K562 (cell line): ENCODE measurements around the gene TADA1. TPM values are rescaled to one million over a fixed set of nuclear protein-coding genes. Genes with fewer than 3 reads are reported as not detected.

Source experiments
- ATAC-seq: fragments of 200-7000 bp; cut with Tn5 transposase; 3 replicates; pipeline ENCODE4 v1.9.1; 2020; ENCODE audit warnings: moderate library complexity
- BruUV-seq: library from RNA; stranded (reverse); fragments of 400-500 nt; replicated peaks from 2 replicates; lab custom pipeline; 2021; lab: Mats Ljungman, UMichigan
- CTCF ChIA-PET: fragments of 300-600 bp; formaldehyde crosslinking; extraction: SDS; loops from one replicate; lab custom pipeline; 2021; ENCODE audit warnings: low intra/inter-chr PET ratio; lab: Yijun Ruan, JAX
- POLR2A ChIA-PET: fragments of 300-600, 350-650 bp; sonication (Branson Sonifier 250); formaldehyde crosslinking; extraction: SDS; loops from one replicate; lab custom pipeline; 2021; ENCODE audit warnings: antibody characterized with exemption, inconsistent platforms; lab: Yijun Ruan, JAX
- DNase-seq, 4 experiments: peaks; one replicate each; pipeline versions ENCODE4 v3.0.0 to v3.0.0-alpha.2; 2011 to 2018; ENCODE audit warnings: low spot score in 3 of 4, mixed read lengths in 3 of 4; ENCODE audit errors: extremely low read depth in 1 of 4
- FAIRE-seq: peaks from 2 replicates; lab custom pipeline; 2011; peaks lifted over from hg19 to GRCh38; lab: Jason Lieb, UNC
- H2AFZ ChIP-seq: 2 replicates; pipeline ENCODE4 v1.6.0; 2011; ENCODE audit warnings: low read depth, low read length, control low read depth, inconsistent platforms
- H3K27ac ChIP-seq: fragments of 200-600 bp; 3 replicates; pipeline ENCODE4 v1.8.0; 2011; ENCODE audit warnings: low read depth, mild to moderate bottlenecking, control low read depth, inconsistent platforms, low read length, moderate library complexity, mixed read lengths; ENCODE audit errors: extremely low read depth
- H3K27me3 ChIP-seq, 2 experiments: fragments of 300-600 bp in 1 of 2; 2 replicates in 1 of 2; 3 replicates in 1 of 2; pipeline versions ENCODE4 v1.6.0 to v1.8.0; 2011; ENCODE audit warnings: inconsistent platforms in 2 of 2, low read length in 2 of 2, mild to moderate bottlenecking in 1 of 2, mixed read lengths in 1 of 2, moderate library complexity in 1 of 2; ENCODE audit not compliant: control insufficient read depth in 2 of 2, insufficient read depth in 2 of 2
- H3K36me3 ChIP-seq: fragments of 300-600 bp; 3 replicates; pipeline ENCODE4 v1.8.0; 2011; ENCODE audit warnings: mild to moderate bottlenecking, low read length, inconsistent platforms; ENCODE audit not compliant: control insufficient read depth, insufficient read depth
- H3K4me1 ChIP-seq, 2 experiments: fragments of 200-600 bp in 1 of 2; replicated peaks in 1 of 2; 2 replicates in 1 of 2; 3 replicates in 1 of 2; pipeline versions ENCODE4 v1.5.1 to v1.8.0; 2011; ENCODE audit warnings: inconsistent platforms in 2 of 2, low read length in 2 of 2, mild to moderate bottlenecking in 1 of 2, mixed read lengths in 1 of 2, moderate library complexity in 1 of 2; ENCODE audit not compliant: control insufficient read depth in 2 of 2, insufficient read depth in 2 of 2
- H3K4me2 ChIP-seq: 2 replicates; pipeline ENCODE4 v1.6.1; 2011; ENCODE audit warnings: low read length, control low read depth, inconsistent platforms, mixed read lengths; ENCODE audit not compliant: insufficient read depth
- H3K4me3 ChIP-seq: fragments of 200-600 bp; sonication (generic), shearing (Covaris generic); 2 replicates; pipeline ENCODE4 v1.5.1; 2016; ENCODE audit warnings: control low read depth, inconsistent platforms
- H3K79me2 ChIP-seq: fragments of 200-600 bp; 3 replicates; pipeline ENCODE4 v1.8.0; 2011; ENCODE audit warnings: low read length, inconsistent platforms; ENCODE audit not compliant: control insufficient read depth, insufficient read depth
- H3K9ac ChIP-seq, 2 experiments: 2 replicates each; pipeline versions ENCODE4 v1.6.0 to v1.6.1; 2011; ENCODE audit warnings: low read depth in 2 of 2, low read length in 2 of 2, control low read depth in 1 of 2, inconsistent platforms in 1 of 2, mild to moderate bottlenecking in 1 of 2, mixed read lengths in 1 of 2; ENCODE audit not compliant: insufficient read depth in 1 of 2
- H3K9me1 ChIP-seq: one replicate; pipeline ENCODE4 v1.6.0; 2011; ENCODE audit warnings: inconsistent platforms, mild to moderate bottlenecking, low read length, moderate library complexity; ENCODE audit not compliant: control insufficient read depth, insufficient read depth
- H3K9me3 ChIP-seq: replicated peaks from 2 replicates; pipeline ENCODE4 v1.5.1; 2011; ENCODE audit warnings: low read depth, low read length, inconsistent platforms; ENCODE audit not compliant: control insufficient read depth, insufficient read depth
- H4K20me1 ChIP-seq: replicated peaks from 2 replicates; pipeline ENCODE4 v1.6.1; 2011; ENCODE audit warnings: low read length, inconsistent platforms, mixed read lengths; ENCODE audit not compliant: control insufficient read depth, insufficient read depth
- DACH1 ChIP-seq: fragments of 450-650 bp; IDR thresholded peaks from 2 replicates; pipeline ENCODE4 v1.6.1; 2018; ENCODE audit not compliant: partially characterized antibody
- ETV5 ChIP-seq: sonication (generic); formaldehyde crosslinking; IDR thresholded peaks from 2 replicates; pipeline ENCODE4 v1.4.0; 2020; ENCODE audit warnings: low read depth, mild to moderate bottlenecking, missing genetic modification reagents
- GABPA ChIP-seq: fragments of 200-800 bp; sonication (Bioruptor generic); conservative IDR thresholded peaks from 2 replicates; pipeline ENCODE4 v1.6.1; 2016; ENCODE audit warnings: low read depth, missing genetic modification characterization, missing compliant biosample characterization
- HIVEP1 ChIP-seq: fragments of 250-450 bp; sonication (Bioruptor Pico); IDR thresholded peaks from 2 replicates; pipeline ENCODE4 v1.4.0; 2020; ENCODE audit warnings: mild to moderate bottlenecking
- HMGXB4 ChIP-seq: sonication (generic); formaldehyde crosslinking; IDR thresholded peaks from 2 replicates; pipeline ENCODE4 v1.8.1; 2023; ENCODE audit warnings: mild to moderate bottlenecking, missing genetic modification reagents
- IRF9 ChIP-seq: fragments of 450-650 bp; IDR thresholded peaks from 2 replicates; pipeline ENCODE4 v1.6.1; 2016; ENCODE audit warnings: missing biosample characterization, missing genetic modification characterization
- JUND ChIP-seq, 2 experiments: IDR thresholded peaks; 2 replicates in 1 of 2; 3 replicates in 1 of 2; pipeline ENCODE4 v1.6.1; 2011; ENCODE audit warnings: borderline replicate concordance in 2 of 2, low read depth in 2 of 2, low read length in 2 of 2, improper control_type of control experiment in 1 of 2, missing biosample characterization in 1 of 2, missing genetic modification characterization in 1 of 2, missing genetic modification reagents in 1 of 2
- KAT7 ChIP-seq: sonication (generic); formaldehyde crosslinking; IDR thresholded peaks from 2 replicates; pipeline ENCODE4 v1.8.0; 2022; ENCODE audit warnings: missing genetic modification reagents, mild to moderate bottlenecking, borderline replicate concordance
- MAFF ChIP-seq: IDR thresholded peaks from 2 replicates; pipeline ENCODE4 v1.6.1; 2012; ENCODE audit warnings: low read length, improper control_type of control experiment
- MAZ ChIP-seq, 2 experiments: fragments of 450-650 bp in 1 of 2; sonication (generic) in 1 of 2; formaldehyde crosslinking; IDR thresholded peaks in 1 of 2; conservative IDR thresholded peaks in 1 of 2; 2 replicates each; pipeline versions ENCODE4 v1.4.0 to v1.5.0; 2020; ENCODE audit warnings: mild to moderate bottlenecking in 1 of 2, missing genetic modification reagents in 1 of 2
- PRPF4 ChIP-seq: fragments of 200-400 bp; formaldehyde crosslinking; IDR thresholded peaks from one replicate; pipeline ENCODE4 v1.6.1; 2017; ENCODE audit warnings: low read length, low read depth, mild to moderate bottlenecking; ENCODE audit not compliant: insufficient read depth, poor library complexity, severe bottlenecking
- PTRF ChIP-seq: fragments of 450-650 bp; IDR thresholded peaks from 2 replicates; pipeline ENCODE4 v1.6.1; 2016; ENCODE audit warnings: mild to moderate bottlenecking, missing genetic modification characterization, missing compliant biosample characterization
- RAD21 ChIP-seq, 2 experiments: fragments of 250-450 bp in 1 of 2; fragments of 450-650 bp in 1 of 2; sonication (Bioruptor Pico) in 1 of 2; formaldehyde crosslinking in 1 of 2; IDR thresholded peaks in 1 of 2; conservative IDR thresholded peaks in 1 of 2; 2 replicates each; pipeline versions ENCODE4 v1.4.0 to v1.8.0; 2020 to 2022; ENCODE audit warnings: mild to moderate bottlenecking in 2 of 2, moderate library complexity in 1 of 2
- RBM34 ChIP-seq: fragments of 200-400 bp; formaldehyde crosslinking; IDR thresholded peaks from 2 replicates; pipeline ENCODE4 v1.6.1; 2018; ENCODE audit warnings: low read length, borderline replicate concordance; ENCODE audit not compliant: insufficient read depth
- SAFB ChIP-seq: fragments of 200-400 bp; formaldehyde crosslinking; IDR thresholded peaks from 2 replicates; pipeline ENCODE4 v1.6.1; 2017; ENCODE audit warnings: low read depth, low read length, borderline replicate concordance
- SMAD1 ChIP-seq: fragments of 150-350 bp; IDR thresholded peaks from 2 replicates; pipeline ENCODE4 v1.6.1; 2014; ENCODE audit warnings: low read length, low read depth; ENCODE audit not compliant: partially characterized antibody
- SMC3 ChIP-seq: conservative IDR thresholded peaks from 2 replicates; pipeline ENCODE4 v1.6.1; 2011; ENCODE audit warnings: low read depth, low read length, improper control_type of control experiment; ENCODE audit not compliant: insufficient read depth
- WGBS: fragments of 100-300 bp; shearing (Covaris generic); methylation state at CpG from one replicate; pipeline ENCODE4 v1.1.6; 2016; ENCODE audit warnings: low coverage, mixed read lengths; ENCODE audit not compliant: insufficient coverage; ENCODE audit errors: missing lambda C conversion rate; 5-methylcytosine and 5-hydroxymethylcytosine counted together
- in situ Hi-C: fragments of 300-500 bp; cut with MboI; formaldehyde crosslinking; loops from 4 replicates; pipeline ENCODE4 v1.15.0; 2018; ENCODE audit warnings: inconsistent platforms, mixed read lengths
- intact Hi-C: fragments of 100-400 bp; cut with micrococcal nuclease; formaldehyde crosslinking; loops from 2 replicates; pipeline ENCODE4 v1.14.2; 2022
- polyA plus RNA-seq, 8 experiments: library from polyadenylated mRNA; depleted of rRNA in 4 of 8; stranded (reverse) in 5 of 8; unstranded in 3 of 8; fragments of >200 nt; fragmentation: Nextera tagmentation in 2 of 8; fragmentation: Illumina TruSeq in 1 of 8; extraction: Ambion mirVana in 2 of 8; extraction: Trizol in 1 of 8; gene quantifications; 2 replicates each; pipeline versions ENCODE4 v1.2.1 to v1.2.3, GENCODE V29; 2011 to 2014; ENCODE audit warnings: inconsistent platforms in 1 of 8, missing spikeins in 1 of 8
- total RNA-seq, 7 experiments: library from RNA; depleted of rRNA in 6 of 7; stranded (reverse); fragments of >200 nt in 6 of 7; fragmentation: Illumina TruSeq in 2 of 7; extraction: Trizol in 2 of 7; gene quantifications; 2 replicates each; pipeline versions ENCODE4 v1.2.1 to v1.2.3, GENCODE V29; 2011 to 2021; ENCODE audit warnings: low replicate concordance in 1 of 7

The TADA1 gene
- total and polyA plus RNA-seq, 9 of the 15 experiments (the other 6 are each of a cell fraction or from before 2014, with no cell fraction given), result 15.9 to 76.5 (median 28.7) TPM

GRCh38 chr1:166884971-166885370 is 8.9 kb upstream of the TADA1 start (continued):
- no peak for TF ChIP-seq IRF9
- no peak for TF ChIP-seq DACH1
- TF ChIP-seq SAFB, result no peak
- TF ChIP-seq ETV5 (CRISPR knock-in tag), result no peak
- TF ChIP-seq KAT7 (CRISPR knock-in tag), result no peak

GRCh38 chr1:166884040-166884642 is 8.1 kb upstream of the TADA1 start:
- no peaks in the 10 kb centered on the region for H3K79me2 ChIP-seq
- BruUV-seq, result no TSS peak
- H3K9me1 ChIP-seq, result no peaks in the 10 kb centered on the region
- WGBS, result 14% methylated on average over 30 of the region's 44 CpGs
- no peak overlapping the region; the same call in 1 of the 2 replicates for H2AFZ ChIP-seq
- no peak for FAIRE-seq
- in situ Hi-C loops, result loop anchor here (10.0 kb wide), 1 partner anchor 561 kb away; no protein-coding TSS in a partner anchor
- H3K36me3 ChIP-seq, result no peaks in the 10 kb centered on the region
- no peaks in the 10 kb centered on the region for H3K9me3 ChIP-seq
- no peaks in the 10 kb centered on the region for H4K20me1 ChIP-seq
- no peak overlapping the region for H3K4me3 ChIP-seq
- CTCF ChIA-PET, result interaction anchor here (0.7 to 1.2 kb wide), 2 partner anchors 175 kb away, joined by 4 to 6 read pairs; no protein-coding TSS in a partner anchor
- no peak overlapping the region for H3K9ac ChIP-seq
- peak overlapping the region; percentile 13; the same call in 1 of the 2 replicates for H3K4me2 ChIP-seq
- intact Hi-C loops, result loop anchor here (2.0 kb wide), 1 partner anchor 175 kb away; no protein-coding TSS in a partner anchor
- POLR2A ChIA-PET, result interaction anchor here (0.8 to 1.7 kb wide), 4 partner anchors 8 to 12 kb away, joined by 3 to 5 read pairs (median 4); partner anchors contain the start of gene TADA1
- ATAC-seq, result peak; percentile 96
- DNase-seq, result peak; percentile 50 to 57 (median 54)
- peaks cover 0 to 8% of the 10 kb centered on the region in 2 experiments; a peak in 2 of 5 replicates for H3K4me1 ChIP-seq
- H3K27me3 ChIP-seq, result peaks cover 37 to 44% of the 10 kb centered on the region in 2 experiments
- no peak overlapping the region for H3K27ac ChIP-seq
- TF ChIP-seq SMAD1 (no peak), MAZ (CRISPR knock-in tag; conservative IDR thresholded peaks at IDR 0.05 in 1 of 2, IDR thresholded peaks at IDR 0.05 in 1 of 2) (no peak), JUND (IDR thresholded peaks at IDR 0.05; ENCODE audit: borderline replicate concordance, low read depth, low read length) (no peak), JUND (tag; IDR thresholded peaks at IDR 0.05; ENCODE audit: borderline replicate concordance, low read depth, low read length) (no peak), PTRF (no peak), RAD21 (CRISPR knock-in tag; conservative IDR thresholded peaks at IDR 0.05 in 1 of 2, IDR thresholded peaks at IDR 0.05 in 1 of 2) (peak; percentile 57 to 68), RBM34 (no peak), SMC3 (peak; percentile 57; the same call in 1 of the 2 replicates), GABPA (tag) (no peak), HMGXB4 (no peak), PRPF4 (no peak), MAFF (no peak), HIVEP1 (CRISPR knock-in tag) (no peak)
